Stimulated activated CD4-positive, alpha-beta T cell treated with anti-CD3 and anti-CD28 coated beads, Interleukin-2, amount 100 ng/mL, for 48 hours (primary cell): Measurements from ENCODE around the gene GALNTL6.

Source experiments
- DNase-seq, 2 donors: peaks; one replicate each; pipeline ENCODE4 v3.0.0-alpha.2; 2020

GALNTL6 gene

GRCh38 chr4:172584816-172585215 lies 771.6 kb downstream of the GALNTL6 start:
- DNase-seq: no peak

GRCh38 chr4:172596206-172596605 lies 783.0 kb downstream of the GALNTL6 start:
- no peak for DNase-seq

- DNase-seq: no peak
These were observed 786.4 kb downstream of the GALNTL6 start for GRCh38 chr4:172599554-172599953.

- no peak for DNase-seq
These were observed 788.0 kb downstream of the GALNTL6 start for GRCh38 chr4:172601195-172601594.

GRCh38 chr4:172619218-172619617 lies 806.0 kb downstream of the GALNTL6 start:
- DNase-seq: no peak

GRCh38 chr4:172619798-172620197 lies 806.6 kb downstream of the GALNTL6 start:
- DNase-seq: no peak

- no peak for DNase-seq
These were observed 815.1 kb downstream of the GALNTL6 start for GRCh38 chr4:172628263-172628662.

GRCh38 chr4:172630280-172630679 lies 817.1 kb downstream of the GALNTL6 start:
- DNase-seq: no peak

- no peak for DNase-seq
These were observed 818.6 kb downstream of the GALNTL6 start for GRCh38 chr4:172631832-172632231.

GRCh38 chr4:172648471-172648870 lies 835.3 kb downstream of the GALNTL6 start:
- no peak for DNase-seq

- DNase-seq: no peak
These were observed 835.9 kb downstream of the GALNTL6 start for GRCh38 chr4:172649143-172649542.

- DNase-seq: no peak
These were observed 837.7 kb downstream of the GALNTL6 start for GRCh38 chr4:172650758-172651530.

- DNase-seq: no peak
These were observed 838.8 kb downstream of the GALNTL6 start for GRCh38 chr4:172651961-172652360.

GRCh38 chr4:172652369-172652768 lies 839.2 kb downstream of the GALNTL6 start:
- DNase-seq: no peak

- no peak for DNase-seq
These were observed 840.5 kb downstream of the GALNTL6 start for GRCh38 chr4:172653676-172654075.

GRCh38 chr4:172654457-172654856 lies 841.3 kb downstream of the GALNTL6 start:
- DNase-seq: no peak

GRCh38 chr4:172656055-172656454 lies 842.9 kb downstream of the GALNTL6 start:
- no peak for DNase-seq

- DNase-seq: no peak
These were observed 843.9 kb downstream of the GALNTL6 start for GRCh38 chr4:172657081-172657480.

- no peak for DNase-seq
These were observed 847.0 kb downstream of the GALNTL6 start for GRCh38 chr4:172660251-172660650.

- no peak for DNase-seq
These were observed 848.9 kb downstream of the GALNTL6 start for GRCh38 chr4:172662113-172662512.

GRCh38 chr4:172666711-172667368 lies 853.6 kb downstream of the GALNTL6 start:
- no peak for DNase-seq

- no peak for DNase-seq
These were observed 861.6 kb downstream of the GALNTL6 start for GRCh38 chr4:172674811-172675210.

GRCh38 chr4:172675232-172675631 lies 862.0 kb downstream of the GALNTL6 start:
- DNase-seq: no peak

GRCh38 chr4:172680691-172681090 lies 867.5 kb downstream of the GALNTL6 start:
- no peak for DNase-seq

- no peak for DNase-seq
These were observed 869.8 kb downstream of the GALNTL6 start for GRCh38 chr4:172683021-172683420.
